ENCODE results near the gene SYT14.

SYT14 gene

DNA sequence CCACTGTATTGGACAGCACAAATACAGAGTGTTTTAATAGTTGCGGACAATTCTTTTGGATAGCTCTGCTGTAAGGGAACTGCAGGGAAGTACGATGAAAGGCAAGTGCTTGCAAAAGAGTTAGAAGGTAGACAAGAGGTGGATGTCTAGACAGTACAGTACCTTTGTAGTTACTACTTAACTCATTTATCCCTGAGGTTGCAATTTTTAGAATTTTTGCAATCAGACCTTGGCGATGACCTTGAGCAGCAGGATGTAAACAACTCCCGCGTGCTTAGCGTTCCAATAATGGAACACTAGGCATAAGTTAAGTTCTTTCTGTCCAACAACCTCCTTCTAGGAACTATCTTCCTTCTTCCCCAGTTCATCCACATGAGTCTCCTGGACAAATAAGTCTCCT, 1.9 kb upstream of the SYT14 start:
- in situ Hi-C loops (cut with MboI; ENCODE audit: low sequenced_read_pairs): no loop called here

DNA sequence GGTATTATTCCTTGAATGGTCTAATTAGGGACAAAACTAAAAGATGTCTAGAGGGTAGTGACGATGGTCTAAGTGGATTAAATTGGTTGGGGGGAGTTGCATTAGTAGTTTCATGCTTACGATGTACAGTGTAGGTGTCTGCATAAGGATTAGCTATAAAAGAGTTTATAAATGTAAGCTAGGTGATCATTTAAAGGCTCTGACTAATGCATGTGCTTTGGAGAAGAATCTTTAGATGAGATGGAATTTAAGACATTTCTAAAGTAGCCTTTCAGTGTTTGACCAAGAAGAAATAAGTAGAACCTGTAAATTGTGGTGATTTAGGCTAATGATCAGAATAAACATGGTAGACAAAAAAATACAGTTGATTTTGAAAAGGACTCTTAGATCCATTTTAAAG, 7.4 kb downstream of the SYT14 start:
- in situ Hi-C loops (cut with MboI; ENCODE audit: low sequenced_read_pairs): no loop called here

DNA sequence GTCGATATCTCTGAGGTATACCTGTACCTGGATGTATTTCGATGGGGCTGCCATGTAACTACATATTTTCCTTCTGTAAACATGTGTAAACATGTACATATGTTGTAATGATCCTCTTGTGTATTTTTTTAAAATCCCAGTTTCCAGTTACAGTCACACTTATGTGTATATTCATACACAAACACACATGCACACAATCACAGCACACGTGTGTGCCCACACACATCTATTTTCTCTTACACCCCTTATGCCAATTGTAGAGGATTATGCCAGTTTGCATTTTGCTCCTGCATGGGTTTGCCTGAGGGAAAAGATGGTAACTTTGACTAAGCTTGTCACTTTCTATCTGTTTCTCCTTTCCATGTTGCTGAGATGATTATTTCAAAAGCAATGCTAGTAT, 10.1 kb downstream of the SYT14 start:
- in situ Hi-C loops (cut with MboI; ENCODE audit: low sequenced_read_pairs): no loop called here

DNA sequence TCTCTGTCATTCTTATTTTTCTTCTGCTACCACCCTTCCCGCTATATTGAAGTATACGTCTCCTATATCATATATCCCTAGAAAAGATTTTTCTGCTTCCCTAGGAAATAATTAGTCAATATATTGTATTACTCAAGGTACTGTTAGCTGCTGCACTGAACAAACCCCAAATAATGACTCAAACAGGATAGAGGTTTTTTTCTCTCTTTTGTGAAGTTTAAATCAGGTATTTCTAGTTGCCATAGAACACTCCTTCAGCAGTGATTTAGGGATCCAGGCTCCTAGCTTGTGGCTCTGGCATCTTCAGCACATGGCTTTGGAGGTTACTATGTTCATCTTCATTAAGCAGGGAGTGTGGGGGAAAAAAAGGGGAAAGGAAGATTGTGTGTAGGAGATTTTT, 18.1 kb downstream of the SYT14 start:
- in situ Hi-C loops (cut with MboI; ENCODE audit: low sequenced_read_pairs): no loop called here

DNA sequence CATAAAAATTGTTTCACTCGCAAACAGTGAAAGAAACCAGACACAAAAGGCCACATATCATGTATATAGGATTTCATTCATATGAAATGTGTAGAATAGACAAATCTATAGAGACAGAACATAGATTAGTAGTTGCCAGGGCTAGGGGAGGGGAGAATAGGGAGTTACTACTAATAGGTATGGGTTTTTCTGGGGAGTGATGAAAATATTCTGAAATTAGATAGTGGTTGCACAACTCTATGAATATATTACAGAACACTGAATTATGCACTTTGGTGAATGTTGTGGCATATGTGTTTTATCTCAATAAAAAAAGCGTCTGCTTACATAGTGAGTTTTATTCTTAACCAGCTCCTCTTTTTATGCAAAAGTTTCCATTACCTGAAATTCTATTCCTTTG, 21.6 kb downstream of the SYT14 start:
- in situ Hi-C loops (cut with MboI; ENCODE audit: low sequenced_read_pairs): no loop called here

DNA sequence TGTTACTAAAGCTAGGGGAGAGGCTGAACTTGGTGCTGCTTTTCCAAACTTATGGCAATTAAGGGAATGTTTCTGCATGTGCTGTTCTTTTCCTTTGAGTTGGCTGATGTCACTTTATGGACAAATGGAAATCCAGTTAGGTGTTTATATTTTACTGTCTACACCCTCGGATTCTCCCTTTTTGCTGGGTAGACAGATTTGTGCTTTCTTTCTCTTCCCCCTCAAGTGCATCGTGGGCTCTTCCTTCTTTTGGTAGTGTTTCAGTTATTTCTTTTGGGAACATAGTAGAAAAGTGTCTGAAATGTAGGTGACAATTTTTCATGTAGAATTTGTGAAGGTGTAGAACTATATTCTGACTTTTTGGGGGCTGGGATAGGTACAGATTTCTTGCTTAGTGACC, 22.9 kb downstream of the SYT14 start:
- in situ Hi-C loops (cut with MboI; ENCODE audit: low sequenced_read_pairs): no loop called here

DNA sequence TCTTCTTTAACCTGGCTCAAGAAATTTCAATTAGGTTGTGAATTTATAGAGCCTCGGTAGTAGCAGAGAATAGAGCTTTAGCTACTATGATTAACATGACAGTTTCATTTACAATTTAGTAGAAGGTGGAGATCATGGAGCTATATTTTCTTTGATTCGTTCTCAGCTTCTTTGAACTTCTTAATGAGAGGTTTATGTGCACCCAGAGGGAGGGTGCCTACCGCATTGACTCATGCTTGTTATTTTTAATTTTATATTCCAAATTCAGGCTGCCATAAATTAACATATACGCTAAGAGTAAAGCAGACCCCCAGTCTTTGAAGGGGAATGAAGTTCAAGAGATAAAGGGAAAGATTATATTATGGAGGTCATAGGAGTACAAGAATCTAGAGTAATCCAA, 24.4 kb downstream of the SYT14 start:
- in situ Hi-C loops (cut with MboI; ENCODE audit: low sequenced_read_pairs): no loop called here

DNA sequence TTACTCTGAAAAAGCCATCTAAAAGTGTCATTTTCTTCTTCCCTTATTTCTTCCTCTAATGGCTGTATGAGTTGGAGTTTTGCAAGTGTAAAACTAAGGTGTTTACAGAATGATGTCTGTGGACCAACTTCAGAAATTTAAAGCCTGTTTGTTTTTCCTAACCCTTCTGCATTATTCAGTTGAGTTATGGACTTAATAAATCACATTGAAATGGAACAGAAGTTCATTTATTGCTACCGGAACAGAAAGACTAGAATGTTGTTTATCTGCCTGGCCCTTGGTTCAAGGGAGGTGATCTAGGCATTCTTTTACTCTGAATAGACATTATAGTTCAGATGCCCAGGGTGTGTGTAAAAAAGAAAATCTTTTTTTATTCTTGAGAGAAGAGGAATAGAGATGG, 24.8 kb downstream of the SYT14 start:
- in situ Hi-C loops (cut with MboI; ENCODE audit: low sequenced_read_pairs): no loop called here

DNA sequence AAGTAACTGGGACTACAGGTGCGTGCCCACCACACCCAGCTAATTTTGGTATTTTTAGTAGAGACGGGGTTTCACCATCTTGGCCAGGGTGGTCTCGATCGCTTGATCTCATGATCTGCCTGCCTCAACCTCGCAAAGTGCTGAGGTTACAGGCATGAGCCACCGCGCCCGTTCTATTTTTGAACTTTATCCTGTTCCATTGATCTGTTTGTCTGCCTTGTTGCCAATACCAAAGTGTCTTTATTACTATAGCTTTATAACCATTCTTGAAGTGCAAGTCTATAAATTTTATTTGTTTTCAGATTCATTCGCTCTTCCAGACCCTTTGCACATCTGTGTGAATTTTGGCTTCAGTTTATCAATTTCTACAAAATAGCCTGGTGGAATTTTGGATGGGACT, 28.0 kb downstream of the SYT14 start:
- in situ Hi-C loops (cut with MboI; ENCODE audit: low sequenced_read_pairs): no loop called here

DNA sequence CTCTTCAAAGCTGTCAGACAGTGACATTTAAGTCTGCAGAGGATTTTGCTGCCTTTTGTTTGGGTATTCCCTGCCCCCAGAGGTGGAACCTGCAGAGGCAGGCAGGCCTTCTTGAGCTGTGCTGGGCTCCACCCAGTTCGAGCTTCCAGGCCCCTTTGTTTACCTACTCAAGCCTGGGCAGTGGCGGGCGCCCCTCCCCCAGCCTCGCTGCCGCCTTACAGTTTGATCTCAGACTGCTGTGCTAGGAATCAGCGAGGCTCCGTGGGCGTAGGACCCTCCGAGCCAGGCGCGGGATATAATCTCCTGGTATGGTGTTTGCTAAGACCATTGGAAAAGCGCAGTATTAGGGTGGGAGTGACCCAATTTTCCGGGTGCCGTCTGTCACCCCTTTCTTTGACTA, 40.7 kb downstream of the SYT14 start:
- in situ Hi-C loops (cut with MboI; ENCODE audit: low sequenced_read_pairs): loop anchor here (10.0 kb wide), 1 partner anchor 114 kb away; no protein-coding TSS in a partner anchor

DNA sequence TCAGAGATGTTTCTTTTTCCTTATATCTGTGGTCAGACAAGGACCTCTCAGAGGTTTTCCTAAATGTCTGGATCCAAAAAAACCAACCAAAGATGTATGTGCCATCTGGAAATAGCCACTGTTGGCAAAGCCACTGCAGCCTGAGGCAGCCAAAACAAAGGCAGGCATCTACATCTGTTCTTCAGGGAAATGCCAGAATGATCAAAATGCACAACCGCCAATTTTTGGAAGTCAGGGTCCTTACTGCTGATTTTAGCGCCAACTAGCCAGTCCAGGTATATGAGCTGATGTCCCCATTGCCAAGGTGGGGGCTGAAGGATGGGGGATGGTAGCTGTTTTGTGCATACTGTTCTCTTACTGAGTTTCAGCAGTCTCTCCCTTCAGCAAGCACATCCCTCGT, 45.9 kb downstream of the SYT14 start:
- in situ Hi-C loops (cut with MboI; ENCODE audit: low sequenced_read_pairs): no loop called here

DNA sequence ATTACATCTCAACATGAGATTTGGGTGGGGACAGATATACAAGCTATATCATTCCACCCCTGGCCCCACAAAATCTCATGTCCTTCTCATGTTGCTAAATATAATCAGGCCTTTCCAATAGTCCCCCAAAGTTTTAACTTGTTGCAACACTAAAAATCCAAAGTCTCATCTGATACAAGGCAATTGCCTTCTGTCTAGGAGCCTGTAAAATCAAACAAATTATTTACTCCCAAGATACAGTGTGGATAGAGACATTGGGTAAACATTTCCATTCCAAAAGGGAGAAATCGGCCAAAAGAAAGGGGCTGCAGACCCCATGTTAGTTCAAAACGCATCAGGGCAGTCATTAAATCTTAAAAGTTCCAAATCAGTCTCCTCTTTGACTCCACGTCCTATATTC, 47.0 kb downstream of the SYT14 start:
- in situ Hi-C loops (cut with MboI; ENCODE audit: low sequenced_read_pairs): no loop called here

DNA sequence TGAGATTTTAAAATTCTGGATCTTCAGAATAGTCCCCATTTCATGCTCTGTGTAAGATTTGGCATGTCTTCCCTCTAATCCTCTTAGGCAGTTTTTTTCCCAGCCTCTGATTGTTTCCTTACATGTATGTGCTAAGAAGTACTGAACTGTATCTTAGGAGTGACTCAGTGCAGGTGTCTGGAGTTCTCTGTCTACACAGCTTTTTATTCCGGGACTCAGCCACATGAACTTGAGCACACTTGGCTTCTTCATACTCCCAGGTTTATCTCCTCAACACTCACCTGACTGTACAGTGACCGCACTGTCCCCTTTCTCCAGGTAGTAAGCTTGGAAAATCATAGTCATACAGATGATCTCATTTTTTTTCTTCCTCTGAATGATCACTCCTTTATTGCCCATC, 50.7 kb downstream of the SYT14 start:
- in situ Hi-C loops (cut with MboI; ENCODE audit: low sequenced_read_pairs): no loop called here

DNA sequence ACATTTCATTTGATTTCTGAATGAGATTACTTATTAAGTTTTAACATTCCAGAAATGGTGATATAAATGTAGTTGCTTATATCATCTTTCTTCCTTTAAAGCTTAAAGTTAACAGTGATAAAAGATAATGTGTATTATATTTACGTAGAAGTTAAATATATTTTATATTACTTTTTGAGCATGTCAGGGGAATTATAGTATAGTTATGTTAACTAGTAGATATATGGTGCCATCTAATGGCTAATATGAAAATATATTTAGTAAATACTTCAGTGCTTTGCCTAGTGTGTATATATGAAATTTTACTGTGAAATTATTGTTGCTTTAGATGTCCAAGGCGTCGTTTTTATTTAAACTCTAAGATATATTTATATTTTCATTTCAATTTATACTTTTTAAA, 51.5 kb downstream of the SYT14 start:
- in situ Hi-C loops (cut with MboI; ENCODE audit: low sequenced_read_pairs): no loop called here

DNA sequence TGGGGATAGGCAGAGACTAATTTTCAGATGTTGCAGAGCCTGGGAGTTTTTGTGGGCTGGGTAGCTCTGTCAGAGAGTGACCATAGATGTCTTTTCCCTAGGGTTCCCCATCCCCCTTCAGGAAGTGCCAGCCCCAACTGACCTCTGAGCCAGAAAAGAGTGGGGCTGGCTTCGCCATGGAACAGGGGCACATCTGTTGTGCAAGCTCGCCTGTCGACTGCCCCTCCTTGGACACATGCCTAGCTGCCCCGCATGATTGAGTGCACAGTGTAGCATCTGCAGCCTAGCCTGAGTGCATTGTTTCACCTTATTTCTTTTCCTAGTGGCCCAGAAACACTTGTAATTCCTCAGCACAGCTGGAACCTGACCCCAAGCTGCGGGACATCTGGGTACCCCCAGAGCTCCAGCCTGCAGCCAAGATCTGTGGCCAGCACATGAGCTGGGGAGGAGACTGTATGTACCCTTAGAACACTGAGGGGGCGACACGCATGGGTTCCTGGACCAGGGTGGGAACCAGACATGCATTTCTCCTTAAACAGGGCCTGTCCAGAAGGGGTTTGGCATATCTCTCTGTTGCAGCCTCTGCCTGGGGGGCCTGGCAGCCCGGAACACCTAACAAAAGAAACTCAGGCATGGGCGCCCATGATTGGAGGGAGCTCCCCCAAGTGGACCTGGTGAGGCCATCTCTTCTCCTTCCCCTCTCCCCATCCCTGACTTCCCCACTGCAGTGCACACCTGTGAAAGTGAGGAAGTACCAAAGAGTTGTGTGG, 55.2 kb downstream of the SYT14 start:
- in situ Hi-C loops (cut with MboI; ENCODE audit: low sequenced_read_pairs): no loop called here

DNA sequence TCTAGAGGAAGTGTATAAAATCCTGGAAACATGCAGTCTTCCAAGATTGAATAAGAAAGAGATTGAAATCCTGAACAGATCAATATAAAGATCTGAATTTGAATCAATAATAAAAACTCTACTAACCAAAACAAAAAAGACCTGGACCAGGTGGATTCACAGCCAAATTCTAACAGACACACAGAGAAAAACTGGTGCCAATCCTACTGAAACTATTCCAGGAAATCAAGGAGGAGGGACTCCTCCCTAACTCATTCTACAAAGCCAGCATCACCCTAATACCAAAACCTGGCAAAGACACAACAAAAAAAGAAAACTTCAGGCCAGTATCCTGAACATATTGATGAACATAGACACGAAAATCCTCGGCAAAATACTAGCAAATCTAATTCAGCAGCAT, 58.3 kb downstream of the SYT14 start:
- in situ Hi-C loops (cut with MboI; ENCODE audit: low sequenced_read_pairs): no loop called here

DNA sequence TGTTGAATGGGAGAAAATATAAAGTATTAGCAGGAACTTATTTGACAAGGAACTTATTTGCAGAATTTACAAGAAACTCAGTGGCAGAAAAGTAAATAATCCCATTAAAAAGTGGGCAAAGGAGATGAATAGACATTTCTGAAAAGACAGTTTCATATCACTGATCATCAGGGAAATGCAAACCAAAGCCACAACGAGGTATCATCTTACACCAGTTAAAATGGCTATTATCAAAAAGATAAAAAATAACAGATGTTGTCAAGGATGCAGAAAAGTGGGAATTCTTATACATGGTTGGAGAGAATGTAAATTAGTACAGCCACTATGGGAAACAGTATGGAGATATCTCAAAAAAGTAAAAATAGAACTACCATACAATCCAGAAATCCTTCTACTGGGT, 61.0 kb downstream of the SYT14 start:
- in situ Hi-C loops (cut with MboI; ENCODE audit: low sequenced_read_pairs): no loop called here

DNA sequence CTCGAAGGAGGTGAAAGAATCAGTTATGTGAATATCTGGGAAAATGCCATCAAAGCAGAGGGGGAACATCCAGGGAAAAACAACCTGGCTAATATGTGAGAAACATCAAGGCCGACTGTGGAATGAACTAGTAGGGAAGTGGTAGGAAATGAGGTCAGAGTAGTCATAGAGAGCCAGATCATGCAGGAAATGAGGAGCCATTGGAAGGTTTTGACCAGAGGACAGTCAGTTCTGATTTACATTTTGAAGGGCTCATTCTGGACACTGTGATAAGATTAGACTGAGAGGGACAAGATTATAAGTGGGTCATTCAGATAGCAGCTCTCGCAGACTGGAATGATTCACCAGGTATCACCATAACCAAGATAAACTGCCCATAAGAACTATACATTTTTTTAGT, 63.7 kb downstream of the SYT14 start:
- in situ Hi-C loops (cut with MboI; ENCODE audit: low sequenced_read_pairs): no loop called here

DNA sequence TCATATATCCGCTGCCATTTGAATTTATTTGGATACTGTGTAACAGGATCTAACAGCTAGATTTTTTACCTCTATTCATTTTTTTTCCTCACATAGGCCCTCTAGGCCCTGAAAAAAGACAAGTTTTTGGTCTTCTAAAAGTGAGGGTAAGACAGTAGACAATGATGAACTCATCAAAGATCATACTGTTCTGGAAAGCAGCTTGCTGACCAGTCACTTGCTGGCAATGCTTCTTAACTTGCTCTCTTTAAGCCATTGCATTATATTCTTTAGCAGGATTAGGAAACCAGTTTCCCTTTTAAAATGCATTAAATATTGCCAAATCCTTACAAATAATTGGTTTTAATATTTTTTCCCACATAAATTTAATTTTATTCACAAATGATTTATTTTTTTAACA, 65.5 kb downstream of the SYT14 start:
- in situ Hi-C loops (cut with MboI; ENCODE audit: low sequenced_read_pairs): no loop called here

DNA sequence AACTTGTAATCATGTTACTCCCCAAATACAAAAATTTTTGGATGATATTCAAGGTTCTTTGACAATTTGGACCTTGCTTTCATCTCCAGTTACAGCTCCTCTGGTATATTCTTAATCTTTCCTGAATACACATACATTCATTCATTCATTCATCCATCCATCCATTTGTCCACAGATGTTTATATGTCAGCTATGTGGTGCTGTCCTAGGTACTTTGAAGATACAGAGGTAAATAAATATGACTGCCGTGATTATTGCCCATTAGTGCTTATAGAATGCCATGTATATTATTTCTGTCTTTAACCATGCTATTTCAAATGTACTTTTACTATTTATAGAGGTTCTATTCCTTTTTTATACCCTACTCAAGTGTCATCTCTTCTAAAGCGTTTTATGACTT, 72.1 kb downstream of the SYT14 start:
- in situ Hi-C loops (cut with MboI; ENCODE audit: low sequenced_read_pairs): no loop called here

DNA sequence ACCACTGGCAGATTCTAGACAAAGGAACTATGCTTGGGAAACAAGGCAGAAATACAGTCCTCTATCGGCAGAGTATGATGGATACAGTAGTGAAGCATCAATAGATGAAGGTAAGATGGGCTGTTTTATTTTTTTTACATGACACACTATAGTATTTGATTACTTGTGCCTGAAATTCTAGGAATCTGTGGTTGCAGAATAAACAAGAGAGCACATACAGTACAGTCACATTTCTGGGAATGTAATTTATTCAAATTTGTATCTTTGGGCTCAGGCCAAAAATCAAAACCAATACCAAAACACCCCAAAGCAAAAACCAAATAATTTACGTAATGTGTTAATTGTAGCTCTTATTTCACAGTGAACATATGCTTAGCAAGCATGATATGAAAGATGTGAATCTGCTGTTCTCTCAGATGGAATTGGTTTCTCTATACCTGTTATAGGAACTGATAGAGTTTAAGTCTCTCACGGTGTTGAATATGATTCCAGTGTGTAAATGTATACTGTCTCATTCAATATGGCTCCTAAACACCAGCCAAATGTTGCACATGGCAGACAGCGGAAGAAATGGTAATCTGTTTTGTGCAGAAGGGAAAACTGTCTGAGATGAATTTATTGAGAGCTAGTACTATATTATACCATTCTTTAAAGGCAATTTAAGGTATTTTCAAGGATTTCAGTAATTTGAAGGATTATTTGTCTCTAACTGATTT, 83.3 kb downstream of the SYT14 start:
- in situ Hi-C loops (cut with MboI; ENCODE audit: low sequenced_read_pairs): no loop called here

DNA sequence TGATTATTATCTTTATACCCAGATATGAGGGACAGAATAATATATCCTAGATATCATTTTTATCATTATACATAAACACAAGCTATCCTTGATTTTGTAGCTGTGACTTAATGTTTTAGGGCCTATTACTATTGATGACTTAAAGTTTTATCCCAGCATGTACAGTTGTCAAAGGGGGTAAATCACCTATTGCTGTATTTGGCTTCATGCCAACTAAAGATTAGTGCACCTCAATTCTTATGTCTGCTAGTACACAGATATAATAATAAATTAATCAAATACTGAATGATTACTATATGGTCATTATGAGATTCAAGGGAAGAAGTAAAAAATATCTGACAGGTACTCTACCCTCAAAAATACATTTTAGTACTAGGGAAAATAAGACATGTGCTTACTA, 84.0 kb downstream of the SYT14 start:
- in situ Hi-C loops (cut with MboI; ENCODE audit: low sequenced_read_pairs): no loop called here

DNA sequence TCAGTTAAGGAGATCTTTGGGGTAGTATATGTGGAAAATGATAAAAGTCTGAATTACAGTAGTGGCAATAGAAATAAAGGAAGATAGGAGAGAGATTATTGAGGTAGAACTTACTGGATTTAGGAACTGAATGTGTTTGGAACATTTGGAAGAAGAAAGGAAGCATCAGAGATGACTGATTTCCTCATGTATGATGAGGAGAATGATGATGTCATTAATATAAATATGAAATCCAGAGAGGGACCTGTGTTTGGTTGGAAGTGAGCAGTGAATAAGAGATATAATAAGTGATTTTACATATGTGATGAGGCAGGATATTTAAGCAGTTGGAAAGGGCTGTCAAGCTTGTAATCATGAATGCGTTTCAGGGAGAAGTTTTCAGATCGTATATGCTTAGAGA, 86.3 kb downstream of the SYT14 start:
- in situ Hi-C loops (cut with MboI; ENCODE audit: low sequenced_read_pairs): no loop called here
